Thoracic aorta (tissue), 2 donors: Measurements from ENCODE around the gene ST3GAL6. TPM values are rescaled to one million over a fixed set of nuclear protein-coding genes. Genes with fewer than 3 reads are reported as not detected.

Experiments
- ATAC-seq: fragments of 150-250 bp; one replicate; pipeline ENCODE4 v1.8.0; 2017; ENCODE audit warnings: low read depth; ENCODE audit not compliant: insufficient number of reproducible peaks, low FRiP score
- DNase-seq: peaks from one replicate; pipeline ENCODE4 v3.0.0-alpha.2; 2020; ENCODE audit warnings: low spot score
- H3K27ac ChIP-seq, 2 donors: fragments of 200-600 bp; sonication (generic); 1 replicate in 1 of 2; 2 replicates in 1 of 2; pipeline ENCODE4 v1.5.1; 2016; ENCODE audit warnings: mild to moderate bottlenecking in 2 of 2, moderate library complexity in 2 of 2
- H3K27me3 ChIP-seq: fragments of 200-600 bp; sonication (generic); replicated peaks from 2 replicates; pipeline ENCODE4 v1.6.0; 2016; ENCODE audit warnings: mild to moderate bottlenecking; ENCODE audit not compliant: insufficient read depth
- H3K36me3 ChIP-seq: fragments of 200-600 bp; sonication (generic); one replicate; pipeline ENCODE4 v1.5.1; 2016
- H3K4me1 ChIP-seq, 2 donors: fragments of 200-600 bp; sonication (generic); 1 replicate in 1 of 2; 2 replicates in 1 of 2; pipeline versions ENCODE4 v1.5.1 to v1.6.0; 2016; ENCODE audit warnings: low read depth in 2 of 2, mild to moderate bottlenecking in 1 of 2; ENCODE audit not compliant: control insufficient read depth in 1 of 2
- H3K4me3 ChIP-seq: fragments of 200-600 bp; sonication (generic); 2 replicates; pipeline ENCODE4 v1.5.1; 2016; ENCODE audit warnings: mild to moderate bottlenecking
- H3K9me3 ChIP-seq: fragments of 200-600 bp; sonication (generic); 2 replicates; pipeline ENCODE4 v1.5.1; 2016
- total RNA-seq, 2 donors: library from RNA; depleted of rRNA; stranded (reverse); fragments of >200 nt; gene quantifications; one replicate each; pipeline versions ENCODE4 v1.1.0 to v1.2.3, GENCODE V29; 2016
- TF ChIP-seq, protein P1 (sequence below): fragments of 200-600 bp; sonication (generic); IDR thresholded peaks from one replicate; pipeline ENCODE4 v1.5.1; 2019; ENCODE audit warnings: antibody characterized with exemption

Gene ST3GAL6
- total RNA-seq, 2 donors from 2014 or later = 12.0 to 16.9 TPM

DNA sequence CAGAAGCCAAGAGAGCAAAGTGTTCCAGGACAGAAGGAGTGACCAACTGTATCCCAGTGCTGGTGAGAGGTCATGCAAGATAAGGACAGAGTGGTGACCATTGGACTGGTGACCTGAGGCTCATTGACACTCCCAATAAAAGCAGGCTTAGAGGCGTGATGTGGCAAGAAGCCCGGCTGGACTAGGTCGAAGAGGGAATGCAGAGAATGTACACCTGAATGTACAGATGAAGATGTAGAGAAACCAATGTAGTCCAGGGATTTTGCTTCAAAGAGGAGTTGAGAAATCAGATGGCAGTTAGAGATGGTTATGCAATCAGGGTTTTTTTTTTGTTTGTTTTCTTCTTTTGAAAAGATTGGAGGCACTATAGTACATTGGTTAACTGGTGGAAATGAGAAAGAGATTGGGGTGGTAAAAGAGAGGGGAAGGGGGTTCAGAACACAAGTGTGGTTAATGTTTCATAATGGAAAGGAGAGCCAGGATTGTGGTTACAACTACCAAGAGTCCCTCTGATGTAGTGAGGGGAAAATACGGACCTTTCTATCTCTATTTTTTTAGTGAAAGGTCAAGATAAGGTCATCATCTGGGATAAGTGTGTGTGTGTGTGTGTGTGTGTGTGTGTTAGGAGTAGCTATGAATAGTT lies 23.3 kb downstream of the ST3GAL6 start:
- Histone ChIP-seq H3K9me3 (no peaks in the 10 kb centered on the region), H3K4me1 (peaks cover 31 to 57% of the 10 kb centered on the region in 2 donors), H3K27ac (peak overlapping the region; percentile 76 to 86), H3K27me3 (no peaks in the 10 kb centered on the region), H3K36me3 (no peaks in the 10 kb centered on the region), H3K4me3 (no peak overlapping the region)
- DNase-seq (no peak), ATAC-seq (no peak)
- TF ChIP-seq, protein P1, sequence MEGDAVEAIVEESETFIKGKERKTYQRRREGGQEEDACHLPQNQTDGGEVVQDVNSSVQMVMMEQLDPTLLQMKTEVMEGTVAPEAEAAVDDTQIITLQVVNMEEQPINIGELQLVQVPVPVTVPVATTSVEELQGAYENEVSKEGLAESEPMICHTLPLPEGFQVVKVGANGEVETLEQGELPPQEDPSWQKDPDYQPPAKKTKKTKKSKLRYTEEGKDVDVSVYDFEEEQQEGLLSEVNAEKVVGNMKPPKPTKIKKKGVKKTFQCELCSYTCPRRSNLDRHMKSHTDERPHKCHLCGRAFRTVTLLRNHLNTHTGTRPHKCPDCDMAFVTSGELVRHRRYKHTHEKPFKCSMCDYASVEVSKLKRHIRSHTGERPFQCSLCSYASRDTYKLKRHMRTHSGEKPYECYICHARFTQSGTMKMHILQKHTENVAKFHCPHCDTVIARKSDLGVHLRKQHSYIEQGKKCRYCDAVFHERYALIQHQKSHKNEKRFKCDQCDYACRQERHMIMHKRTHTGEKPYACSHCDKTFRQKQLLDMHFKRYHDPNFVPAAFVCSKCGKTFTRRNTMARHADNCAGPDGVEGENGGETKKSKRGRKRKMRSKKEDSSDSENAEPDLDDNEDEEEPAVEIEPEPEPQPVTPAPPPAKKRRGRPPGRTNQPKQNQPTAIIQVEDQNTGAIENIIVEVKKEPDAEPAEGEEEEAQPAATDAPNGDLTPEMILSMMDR = no peak

GRCh38 chr3:98787181-98787580 lies 24.0 kb downstream of the ST3GAL6 start:
- Histone ChIP-seq H3K4me3 (no peak overlapping the region), H3K27ac (no peak overlapping the region), H3K4me1 (peaks cover 31 to 50% of the 10 kb centered on the region in 2 donors), H3K9me3 (no peaks in the 10 kb centered on the region), H3K27me3 (no peaks in the 10 kb centered on the region), H3K36me3 (no peaks in the 10 kb centered on the region)
- TF ChIP-seq, protein P1 = no peak
- DNase-seq (no peak), ATAC-seq (no peak)

GRCh38 chr3:98788651-98789050 lies 25.5 kb downstream of the ST3GAL6 start:
- Histone ChIP-seq H3K36me3 (no peaks in the 10 kb centered on the region), H3K4me3 (no peak overlapping the region), H3K27me3 (no peaks in the 10 kb centered on the region), H3K27ac (no peak overlapping the region), H3K9me3 (no peaks in the 10 kb centered on the region), H3K4me1 (peaks cover 24 to 35% of the 10 kb centered on the region in 2 donors)
- ATAC-seq = no peak
- DNase-seq = no peak
- TF ChIP-seq, protein P1 = no peak

DNA sequence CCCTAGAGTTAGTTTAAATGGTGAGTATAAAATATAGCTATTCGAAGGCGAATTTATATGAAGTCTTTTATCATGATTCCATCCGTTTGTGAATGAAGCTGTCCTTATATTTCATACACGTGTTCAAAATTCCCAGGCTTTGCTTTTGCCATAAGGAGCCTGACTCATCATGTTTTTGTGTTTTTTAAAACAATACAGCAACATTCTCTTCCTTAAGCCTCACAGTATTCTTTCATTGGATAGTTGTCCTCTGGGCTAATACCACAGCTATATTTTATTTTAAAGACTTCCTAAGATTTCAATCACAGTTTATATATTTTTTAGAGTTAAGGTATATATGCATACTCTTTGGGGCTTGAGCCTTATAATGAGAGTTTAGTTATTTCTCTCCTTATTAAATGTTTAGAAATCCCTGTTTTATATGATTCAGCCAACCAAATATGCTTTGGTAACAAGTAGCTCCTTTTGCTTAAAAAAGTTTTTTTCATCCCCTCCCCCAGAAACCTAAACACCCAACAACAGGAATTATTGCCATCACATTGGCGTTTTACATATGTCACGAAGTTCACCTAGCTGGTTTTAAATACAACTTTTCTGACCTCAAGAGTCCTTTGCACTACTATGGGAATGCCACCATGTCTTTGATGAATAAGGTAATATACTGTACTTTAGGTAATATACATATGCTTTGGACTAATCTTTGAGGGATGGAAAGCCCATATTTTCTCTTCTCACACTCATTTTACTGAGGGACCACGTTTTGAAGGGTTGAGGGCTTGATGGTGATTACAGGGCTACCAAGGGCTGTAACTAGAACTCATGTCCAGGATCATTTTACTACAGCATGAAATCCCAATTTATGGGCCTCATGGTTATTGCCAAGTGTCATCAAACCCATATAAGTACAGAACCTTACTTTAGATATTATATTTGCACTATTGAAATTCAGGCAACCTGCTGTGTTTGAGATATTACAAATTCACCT lies 28.5 kb downstream of the ST3GAL6 start:
- Histone ChIP-seq H3K27me3 (no peaks in the 10 kb centered on the region), H3K4me3 (no peak overlapping the region), H3K4me1 (peaks cover 0 to 6% of the 10 kb centered on the region in 2 donors), H3K9me3 (no peaks in the 10 kb centered on the region), H3K36me3 (no peaks in the 10 kb centered on the region), H3K27ac (no peak overlapping the region)
- TF ChIP-seq, protein P1 = no peak
- DNase-seq (no peak), ATAC-seq (no peak)

DNA sequence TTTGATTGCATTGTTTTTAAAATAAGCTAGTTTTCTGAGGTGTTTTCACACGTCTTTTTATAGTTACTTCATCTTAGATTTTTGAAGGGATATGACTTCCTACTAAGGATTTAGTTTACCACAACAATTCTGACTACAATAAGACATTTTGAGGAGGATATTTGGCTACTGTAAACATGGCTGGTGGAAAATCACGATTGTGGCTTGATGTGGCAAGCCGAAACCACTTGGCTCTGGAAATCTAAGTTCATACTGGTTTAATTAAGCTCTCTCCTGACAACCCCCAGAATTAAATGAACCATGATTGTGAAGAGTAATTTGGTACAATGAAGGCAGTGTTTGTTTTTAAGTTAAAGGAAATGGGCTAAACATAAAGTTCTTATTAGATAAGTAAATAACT lies 30.8 kb downstream of the ST3GAL6 start:
- H3K4me1 ChIP-seq = no peaks in the 10 kb centered on the region
- no peak overlapping the region for H3K27ac ChIP-seq
- H3K4me3 ChIP-seq = no peak overlapping the region
- H3K36me3 ChIP-seq = no peaks in the 10 kb centered on the region
- no peaks in the 10 kb centered on the region for H3K9me3 ChIP-seq
- no peaks in the 10 kb centered on the region for H3K27me3 ChIP-seq
- ATAC-seq = no peak
- TF ChIP-seq, protein P1 = no peak
- no peak for DNase-seq
